Left ventricle myocardium inferior (tissue), 1 donor: ENCODE results near the gene HSPB9. TPM values are rescaled to one million over a fixed set of nuclear protein-coding genes. Genes with fewer than 3 reads are reported as not detected.

ENCODE experiments used
- DNase-seq: peaks from one replicate; pipeline ENCODE4 v3.0.0-alpha.2; 2020
- H3K27ac ChIP-seq: fragments of 200-600 bp; replicated peaks from 2 replicates; pipeline ENCODE4 v1.8.0; 2021
- H3K27me3 ChIP-seq: fragments of 200-600 bp; 2 replicates; pipeline ENCODE4 v1.8.0; 2021; ENCODE audit warnings: low read depth
- H3K36me3 ChIP-seq: fragments of 200-600 bp; 2 replicates; pipeline ENCODE4 v1.8.0; 2021
- H3K4me1 ChIP-seq: fragments of 200-600 bp; 2 replicates; pipeline ENCODE4 v1.8.0; 2021
- H3K4me3 ChIP-seq: fragments of 200-600 bp; 2 replicates; pipeline ENCODE4 v1.8.0; 2021; ENCODE audit warnings: mild to moderate bottlenecking, moderate library complexity
- H3K9me3 ChIP-seq: fragments of 200-600 bp; replicated peaks from 2 replicates; pipeline ENCODE4 v1.8.0; 2021
- intact Hi-C: fragments of 100-400 bp; cut with micrococcal nuclease; formaldehyde crosslinking; loops from one replicate; pipeline ENCODE4 v1.11.0; 2022
- total RNA-seq: library from RNA; stranded (reverse); fragmentation: NEBNext Ultra II Directional; extraction: Animal tissue kit (Norgen Biotek cat#: 25700); gene quantifications from one replicate; pipeline ENCODE4 v1.2.1, GENCODE V29; 2021
- TF ChIP-seq, protein P1 (sequence below): fragments of 200-600 bp; IDR thresholded peaks from 2 replicates; pipeline ENCODE4 v1.8.0; 2021; ENCODE audit warnings: antibody characterized with exemption, mild to moderate bottlenecking, borderline replicate concordance
- donor health status: DM: no; HTN: yes; CAD: no; lungs with severe emphysema.

The HSPB9 gene
- total RNA-seq, 1 donor from 2014 or later: not detected

DNA sequence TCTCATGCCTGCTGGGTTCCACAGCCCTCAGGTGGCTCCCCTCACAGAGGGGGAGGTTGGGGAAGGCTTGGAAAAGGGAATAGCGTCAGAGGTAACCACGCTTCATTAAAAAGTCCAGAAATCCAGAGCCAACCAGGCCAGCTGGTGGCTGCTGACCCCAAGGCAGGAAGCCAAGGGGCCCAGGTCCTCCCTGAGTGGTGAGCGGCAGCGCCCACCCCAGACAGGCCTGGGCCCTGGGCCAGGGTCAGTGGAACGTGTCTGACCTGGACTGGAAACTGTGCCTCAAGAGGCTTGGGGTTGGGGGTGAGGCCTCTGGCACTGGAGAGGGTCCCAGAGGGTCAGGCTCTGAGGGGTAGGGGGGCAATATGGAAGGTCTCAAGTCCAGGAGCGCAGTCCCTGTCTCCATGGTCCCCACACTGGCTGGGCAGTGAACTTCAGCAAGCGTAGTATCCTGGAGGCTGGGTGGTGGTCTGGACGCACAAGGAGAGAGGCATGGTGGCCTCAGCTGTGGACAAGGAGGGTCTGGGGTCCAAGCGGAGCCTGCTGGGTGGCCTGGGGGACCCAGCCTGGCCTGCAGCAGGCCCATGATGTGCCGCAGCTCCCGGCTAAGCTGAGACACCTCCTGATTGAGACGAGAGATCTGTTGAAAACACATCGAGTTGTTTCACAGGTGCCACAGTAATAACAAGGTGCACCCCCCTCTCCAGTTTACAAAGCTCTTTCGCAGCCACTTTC lies 37.4 kb downstream of the HSPB9 start:
- Histone ChIP-seq H3K27ac (no peak overlapping the region), H3K4me1 (peaks cover 7% of the 10 kb centered on the region), H3K4me3 (no peak overlapping the region), H3K36me3 (no peaks in the 10 kb centered on the region), H3K27me3 (no peaks in the 10 kb centered on the region), H3K9me3 (no peaks in the 10 kb centered on the region)
- no peak for DNase-seq
- intact Hi-C loops: no loop called here
- TF ChIP-seq, protein P1, sequence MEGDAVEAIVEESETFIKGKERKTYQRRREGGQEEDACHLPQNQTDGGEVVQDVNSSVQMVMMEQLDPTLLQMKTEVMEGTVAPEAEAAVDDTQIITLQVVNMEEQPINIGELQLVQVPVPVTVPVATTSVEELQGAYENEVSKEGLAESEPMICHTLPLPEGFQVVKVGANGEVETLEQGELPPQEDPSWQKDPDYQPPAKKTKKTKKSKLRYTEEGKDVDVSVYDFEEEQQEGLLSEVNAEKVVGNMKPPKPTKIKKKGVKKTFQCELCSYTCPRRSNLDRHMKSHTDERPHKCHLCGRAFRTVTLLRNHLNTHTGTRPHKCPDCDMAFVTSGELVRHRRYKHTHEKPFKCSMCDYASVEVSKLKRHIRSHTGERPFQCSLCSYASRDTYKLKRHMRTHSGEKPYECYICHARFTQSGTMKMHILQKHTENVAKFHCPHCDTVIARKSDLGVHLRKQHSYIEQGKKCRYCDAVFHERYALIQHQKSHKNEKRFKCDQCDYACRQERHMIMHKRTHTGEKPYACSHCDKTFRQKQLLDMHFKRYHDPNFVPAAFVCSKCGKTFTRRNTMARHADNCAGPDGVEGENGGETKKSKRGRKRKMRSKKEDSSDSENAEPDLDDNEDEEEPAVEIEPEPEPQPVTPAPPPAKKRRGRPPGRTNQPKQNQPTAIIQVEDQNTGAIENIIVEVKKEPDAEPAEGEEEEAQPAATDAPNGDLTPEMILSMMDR: no peak

DNA sequence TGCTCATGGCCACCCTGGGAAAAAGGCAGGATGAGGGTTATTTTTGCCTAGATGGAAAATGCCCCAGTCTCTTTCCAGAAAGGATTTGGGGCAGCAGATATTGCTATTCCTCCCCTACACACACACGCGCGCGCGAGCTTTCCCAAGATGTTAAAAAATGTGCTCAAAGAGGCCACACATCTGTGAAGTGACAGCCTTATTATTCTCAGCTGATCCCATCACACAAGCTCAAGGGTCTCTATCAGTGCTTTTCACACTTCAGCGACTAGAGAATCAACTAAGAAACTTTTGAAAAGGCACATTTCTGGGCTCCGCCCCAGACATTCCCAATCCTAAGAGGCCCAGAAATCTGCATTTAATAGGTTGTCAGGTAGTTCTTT lies 37.9 kb downstream of the HSPB9 start:
- H3K4me1 ChIP-seq: peaks cover 3% of the 10 kb centered on the region
- TF ChIP-seq, protein P1: no peak
- no peaks in the 10 kb centered on the region for H3K27me3 ChIP-seq
- DNase-seq: no peak
- no peak overlapping the region for H3K4me3 ChIP-seq
- H3K36me3 ChIP-seq: no peaks in the 10 kb centered on the region
- H3K27ac ChIP-seq: no peak overlapping the region
- H3K9me3 ChIP-seq: no peaks in the 10 kb centered on the region
- intact Hi-C loops: no loop called here

DNA sequence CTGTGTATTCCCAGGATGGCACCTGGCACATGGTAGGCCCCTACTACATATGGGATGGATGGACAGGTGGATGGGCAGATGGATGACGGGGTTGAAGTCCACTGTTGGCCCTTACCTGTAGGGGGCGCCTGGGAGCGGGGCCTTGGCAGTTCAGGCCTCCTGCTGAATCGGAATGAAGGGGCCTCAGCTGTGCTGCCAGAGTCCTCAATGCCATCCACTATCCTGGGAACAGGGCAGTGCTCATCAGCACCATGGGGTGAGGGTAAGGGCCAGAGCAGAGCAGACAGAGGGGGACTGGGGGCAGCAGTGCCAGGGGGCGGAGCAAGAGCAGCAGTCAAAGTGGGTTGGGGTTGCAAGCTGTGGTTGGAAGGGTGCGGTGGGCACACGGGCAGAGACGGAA lies 40.5 kb downstream of the HSPB9 start:
- intact Hi-C loops: no loop called here
- no peak overlapping the region for H3K27ac ChIP-seq
- DNase-seq: no peak
- H3K4me1 ChIP-seq: no peaks in the 10 kb centered on the region
- H3K27me3 ChIP-seq: no peaks in the 10 kb centered on the region
- no peaks in the 10 kb centered on the region for H3K9me3 ChIP-seq
- no peak overlapping the region for H3K4me3 ChIP-seq
- TF ChIP-seq, protein P1: peak; percentile 46
- H3K36me3 ChIP-seq: no peaks in the 10 kb centered on the region

DNA sequence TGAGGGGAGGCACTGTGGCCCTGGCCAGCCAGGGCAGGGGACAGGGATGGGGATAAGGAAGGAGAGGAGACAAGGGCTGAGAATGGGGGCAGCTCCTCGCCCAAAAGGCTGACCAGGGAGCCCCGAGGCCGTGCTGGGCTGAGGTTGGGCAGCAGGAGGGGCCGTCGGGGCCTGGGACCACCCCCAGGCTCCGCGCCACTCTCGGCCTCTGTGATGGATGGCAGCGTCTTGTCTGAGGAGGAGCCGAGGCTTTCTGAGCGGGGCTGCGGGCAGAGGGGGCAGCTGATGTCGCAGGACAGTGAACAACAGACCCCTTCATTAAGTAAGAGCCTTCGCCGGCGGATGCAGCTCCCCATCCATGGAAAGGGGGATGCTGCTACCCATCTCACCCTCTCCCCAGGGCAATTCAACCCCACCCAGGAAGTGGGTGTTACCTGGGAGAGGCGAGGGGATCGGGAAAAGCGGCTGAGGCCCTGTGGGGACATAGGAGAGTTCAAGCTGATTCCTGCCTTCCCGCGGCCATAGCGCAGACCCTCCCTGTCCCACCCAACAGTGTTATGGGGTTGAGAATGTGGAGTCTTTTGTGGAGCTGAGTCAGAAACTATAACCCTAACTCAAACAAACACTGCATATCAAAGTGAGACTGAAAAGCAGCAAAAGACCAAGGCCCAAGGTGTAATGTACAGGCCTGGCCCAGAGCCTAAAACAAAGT lies 41.2 kb downstream of the HSPB9 start:
- no peaks in the 10 kb centered on the region for H3K36me3 ChIP-seq
- no peaks in the 10 kb centered on the region for H3K27me3 ChIP-seq
- intact Hi-C loops: no loop called here
- H3K4me1 ChIP-seq: no peaks in the 10 kb centered on the region
- H3K27ac ChIP-seq: no peak overlapping the region
- DNase-seq: no peak
- TF ChIP-seq, protein P1: no peak
- H3K9me3 ChIP-seq: no peaks in the 10 kb centered on the region
- H3K4me3 ChIP-seq: no peak overlapping the region

DNA sequence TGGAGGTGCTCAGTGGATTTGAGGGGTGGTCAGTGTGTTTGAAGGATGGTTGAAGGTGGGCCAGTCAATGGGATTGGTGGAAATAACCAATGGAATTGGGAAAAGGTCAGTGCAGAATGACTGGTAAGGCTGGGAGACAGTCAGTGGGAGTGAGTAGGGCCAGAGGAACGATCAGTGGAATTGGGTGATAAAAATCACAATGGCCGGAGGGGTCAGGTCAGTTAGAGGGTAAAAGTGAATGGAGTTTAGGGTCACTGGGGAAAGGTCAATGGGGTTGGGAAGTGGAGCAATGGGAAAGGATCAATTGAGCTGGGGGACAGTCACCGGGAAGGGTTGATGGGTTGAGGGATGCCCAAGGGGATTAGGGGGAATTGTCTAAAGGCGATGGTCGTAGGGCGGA lies 43.1 kb downstream of the HSPB9 start:
- Histone ChIP-seq H3K4me1 (no peaks in the 10 kb centered on the region), H3K36me3 (no peaks in the 10 kb centered on the region), H3K27ac (no peak overlapping the region), H3K27me3 (no peaks in the 10 kb centered on the region), H3K9me3 (no peaks in the 10 kb centered on the region), H3K4me3 (no peak overlapping the region)
- intact Hi-C loops: no loop called here
- DNase-seq: no peak
- TF ChIP-seq, protein P1: no peak
